Renal cortical epithelial cell (primary cell): ENCODE data around the gene FAM83G. TPM values are rescaled to one million over a fixed set of nuclear protein-coding genes. Genes with fewer than 3 reads are reported as not detected.
A peak's percentile ranks its signal among the peaks of the same experiment; 100 is the strongest.
"Not testable (repeated sequence)": the region's sequence is repeated elsewhere in the genome, so short reads cannot be mapped to it uniquely, and the experiment has no call there.

Experiments used
- DNase-seq: peaks from one replicate; pipeline ENCODE4 v3.0.0-alpha.2; 2011; ENCODE audit warnings: low read depth
- total RNA-seq: library from RNA; depleted of rRNA; stranded (reverse); fragments of >200 nt; gene quantifications from 2 replicates; pipeline ENCODE4 v1.2.3, GENCODE V29; 2014

The FAM83G gene
- total RNA-seq, 1 donor from 2014 or later = 17.9 TPM

- DNase-seq = no peak
Observed at GRCh38 chr17:19022747-19023146, 18.2 kb upstream of the FAM83G start.

- DNase-seq = no peak
Observed at GRCh38 chr17:19022128-19022527, 17.6 kb upstream of the FAM83G start.

DNA sequence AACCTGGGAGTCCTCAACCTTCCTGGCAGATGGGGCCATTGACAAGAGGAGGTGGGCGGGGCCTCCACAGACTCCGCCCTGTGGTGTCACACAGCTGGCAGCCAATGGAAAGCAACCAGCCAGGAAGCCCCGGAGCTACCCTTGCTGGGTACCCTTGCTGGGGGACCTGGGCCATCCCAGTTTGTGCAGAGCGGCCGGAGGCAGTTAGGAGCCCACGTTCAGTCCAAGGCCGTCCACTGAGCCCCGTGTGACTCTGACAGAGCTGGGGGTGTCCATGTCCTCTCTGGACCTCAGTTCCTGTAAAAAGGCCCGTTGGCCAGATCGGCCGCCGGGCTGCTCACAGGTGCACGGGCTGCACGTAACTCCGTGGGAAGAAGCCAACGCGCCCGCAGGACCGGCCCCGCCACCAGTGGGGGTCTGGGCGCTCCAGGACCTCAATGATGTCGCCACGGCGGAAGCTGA lies 17.1 kb upstream of the FAM83G start:
- DNase-seq = no peak

- not testable (repeated sequence) for DNase-seq
Observed at GRCh38 chr17:19021011-19021621, 16.6 kb upstream of the FAM83G start.

GRCh38 chr17:19020016-19020415 lies 15.5 kb upstream of the FAM83G start:
- no peak for DNase-seq

DNA sequence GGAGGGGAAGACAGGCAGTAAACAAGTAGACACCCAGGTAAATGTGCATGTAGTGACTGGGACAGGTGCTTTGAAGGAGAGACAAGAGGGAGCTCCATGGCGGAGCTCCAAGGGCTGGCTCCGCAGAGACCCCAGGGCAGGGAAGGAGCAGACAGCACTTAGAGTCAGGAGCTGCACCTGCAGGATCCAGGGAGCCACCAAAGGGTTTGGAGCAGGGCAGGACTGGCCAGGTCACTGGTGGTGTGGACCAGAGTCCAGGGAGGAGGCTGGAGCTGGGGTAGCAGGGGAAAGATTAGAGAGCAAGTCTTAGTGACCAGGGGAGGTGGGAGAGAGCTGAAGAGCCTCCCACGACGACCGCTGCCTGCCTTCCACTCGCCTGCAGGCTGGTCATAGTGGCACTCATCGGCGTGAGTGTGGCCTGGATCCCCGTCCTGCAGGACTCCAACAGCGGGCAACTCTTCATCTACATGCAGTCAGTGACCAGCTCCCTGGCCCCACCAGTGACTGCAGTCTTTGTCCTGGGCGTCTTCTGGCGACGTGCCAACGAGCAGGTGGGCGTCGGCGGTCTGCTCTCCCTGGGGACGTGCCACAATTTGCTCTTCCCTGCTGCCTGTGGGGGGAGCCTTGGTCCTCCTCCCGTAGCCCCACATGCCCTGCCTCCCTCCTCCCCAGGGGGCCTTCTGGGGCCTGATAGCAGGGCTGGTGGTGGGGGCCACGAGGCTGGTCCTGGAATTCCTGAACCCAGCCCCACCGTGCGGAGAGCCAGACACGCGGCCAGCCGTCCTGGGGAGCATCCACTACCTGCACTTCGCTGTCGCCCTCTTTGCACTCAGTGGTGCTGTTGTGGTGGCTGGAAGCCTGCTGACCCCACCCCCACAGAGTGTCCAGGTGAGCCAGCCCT lies 14.7 kb upstream of the FAM83G start:
- no peak for DNase-seq

- no peak for DNase-seq
Observed at GRCh38 chr17:19018600-19018950, 14.0 kb upstream of the FAM83G start.

GRCh38 chr17:19017804-19018599 lies 13.4 kb upstream of the FAM83G start:
- no peak for DNase-seq

DNA sequence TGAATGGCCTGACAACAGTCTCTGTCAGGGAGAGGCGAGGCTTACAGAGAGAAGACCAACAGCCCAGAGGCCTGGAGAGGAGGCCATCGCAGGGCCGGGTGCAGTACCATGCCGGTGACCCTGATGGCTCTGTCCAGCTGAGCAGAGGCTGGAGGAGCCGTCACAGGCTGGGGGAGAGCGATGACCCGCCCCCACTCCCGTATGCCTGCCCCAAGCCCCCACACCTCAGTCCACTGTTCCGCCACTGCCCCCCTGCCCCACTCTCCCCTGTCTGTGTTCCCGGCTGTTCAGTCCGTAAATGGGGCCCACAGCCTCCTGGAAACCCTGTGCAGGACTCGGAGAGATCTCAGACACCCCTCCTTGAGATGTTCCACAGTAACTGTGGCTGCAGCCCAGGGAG lies 12.8 kb upstream of the FAM83G start:
- DNase-seq = no peak

- DNase-seq = no peak
Observed at GRCh38 chr17:19016881-19017280, 12.3 kb upstream of the FAM83G start.

GRCh38 chr17:19016297-19016696 lies 11.7 kb upstream of the FAM83G start:
- no peak for DNase-seq

- no peak for DNase-seq
Observed at GRCh38 chr17:19015428-19015827, 10.9 kb upstream of the FAM83G start.

- DNase-seq = no peak
Observed at GRCh38 chr17:19014628-19015215, 10.2 kb upstream of the FAM83G start.

DNA sequence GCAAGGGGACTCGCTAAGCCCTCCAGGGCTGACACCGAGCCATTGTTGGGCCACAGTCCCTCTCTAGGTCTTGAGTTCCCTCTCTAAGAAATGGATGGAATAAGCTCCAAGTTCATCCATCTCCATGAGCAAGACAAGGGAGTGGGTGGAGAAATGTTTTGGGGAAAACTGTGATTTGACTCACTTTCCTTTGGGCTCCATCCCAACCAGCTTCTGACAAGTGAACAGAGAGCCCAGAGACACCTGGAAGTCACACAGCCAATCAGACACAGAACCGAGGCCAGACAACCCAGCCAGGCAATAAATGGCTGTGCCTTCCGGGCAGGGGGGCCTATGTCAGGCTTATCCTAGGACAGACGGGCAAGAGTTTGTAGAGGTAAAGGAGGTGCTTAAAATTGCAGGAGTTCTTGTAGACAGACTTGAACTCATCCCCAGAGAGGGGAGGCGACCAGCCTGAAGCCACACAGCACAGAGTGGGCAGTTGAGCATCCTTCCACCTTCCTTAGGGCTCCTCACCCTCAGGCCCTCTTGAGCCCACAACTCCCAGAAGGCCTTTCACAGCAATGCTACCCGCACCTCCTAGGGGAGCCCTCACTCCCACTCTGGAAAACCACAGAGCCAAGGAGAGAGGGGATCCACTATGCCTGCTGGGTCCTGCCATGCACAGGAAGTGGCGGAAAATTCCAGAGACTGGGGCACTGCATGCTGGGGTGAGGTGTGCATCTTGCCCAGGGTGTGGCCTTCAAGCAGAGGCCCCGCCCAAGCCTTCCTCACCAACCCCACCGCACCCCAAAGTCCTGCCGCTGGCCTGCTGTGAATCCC lies 9.5 kb upstream of the FAM83G start:
- DNase-seq = no peak

- no peak for DNase-seq
Observed at GRCh38 chr17:19013226-19013625, 8.7 kb upstream of the FAM83G start.

GRCh38 chr17:19012171-19013080 lies 7.9 kb upstream of the FAM83G start:
- DNase-seq = no peak

- no peak for DNase-seq
Observed at GRCh38 chr17:19011581-19011980, 7.0 kb upstream of the FAM83G start.

DNA sequence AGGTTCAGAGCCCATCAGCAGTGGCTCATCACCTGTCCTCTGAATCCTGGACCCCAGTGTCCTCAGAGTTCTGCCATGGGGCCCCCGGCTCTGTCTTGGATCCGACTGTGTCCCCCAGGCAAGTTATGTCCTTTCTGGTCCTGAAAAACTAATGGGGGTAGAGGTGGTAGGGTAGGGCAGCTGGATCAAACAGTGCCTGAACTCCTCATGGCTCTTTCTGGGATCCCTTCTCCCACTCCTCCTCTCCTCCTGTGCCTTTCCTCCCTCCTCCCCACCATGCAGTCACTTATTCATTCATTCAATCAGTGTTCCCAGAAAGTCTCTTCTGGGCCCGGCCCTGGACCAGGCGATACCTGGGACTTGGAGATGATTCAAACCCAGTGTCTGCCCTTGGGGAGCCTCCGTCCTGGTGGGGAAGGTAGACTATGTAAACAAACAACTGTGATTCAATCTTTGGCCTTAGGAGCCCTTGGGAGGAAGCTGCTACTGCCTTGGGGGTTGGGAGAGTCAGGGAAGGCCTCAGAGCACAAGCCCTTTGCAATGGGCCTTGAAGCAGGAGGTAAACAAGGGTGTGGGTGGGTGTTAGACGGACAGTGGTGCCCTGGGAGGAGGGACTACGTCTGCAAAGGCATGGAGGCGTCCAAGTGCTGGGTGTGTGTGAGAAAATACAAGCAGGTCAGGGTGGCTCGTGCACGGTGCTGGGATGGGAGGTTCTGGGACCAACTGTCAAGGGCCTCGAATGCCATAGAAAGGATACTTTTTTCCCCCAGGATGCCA lies 6.4 kb upstream of the FAM83G start:
- peak; percentile 80 for DNase-seq

- DNase-seq = no peak
Observed at GRCh38 chr17:19009970-19010369, 5.4 kb upstream of the FAM83G start.
